NCI-H1105 treated with DMSO at 0.1 percent for 48 hours (cell line): ENCODE data around the gene ZNF423.
"Not testable (repeated sequence)": the region's sequence is repeated elsewhere in the genome, so short reads cannot be mapped to it uniquely, and the experiment has no call there.

Experiments used
- DNase-seq: peaks from one replicate; lab custom pipeline; 2025; lab: John Stamatoyannopoulos, UW

The ZNF423 gene

DNA sequence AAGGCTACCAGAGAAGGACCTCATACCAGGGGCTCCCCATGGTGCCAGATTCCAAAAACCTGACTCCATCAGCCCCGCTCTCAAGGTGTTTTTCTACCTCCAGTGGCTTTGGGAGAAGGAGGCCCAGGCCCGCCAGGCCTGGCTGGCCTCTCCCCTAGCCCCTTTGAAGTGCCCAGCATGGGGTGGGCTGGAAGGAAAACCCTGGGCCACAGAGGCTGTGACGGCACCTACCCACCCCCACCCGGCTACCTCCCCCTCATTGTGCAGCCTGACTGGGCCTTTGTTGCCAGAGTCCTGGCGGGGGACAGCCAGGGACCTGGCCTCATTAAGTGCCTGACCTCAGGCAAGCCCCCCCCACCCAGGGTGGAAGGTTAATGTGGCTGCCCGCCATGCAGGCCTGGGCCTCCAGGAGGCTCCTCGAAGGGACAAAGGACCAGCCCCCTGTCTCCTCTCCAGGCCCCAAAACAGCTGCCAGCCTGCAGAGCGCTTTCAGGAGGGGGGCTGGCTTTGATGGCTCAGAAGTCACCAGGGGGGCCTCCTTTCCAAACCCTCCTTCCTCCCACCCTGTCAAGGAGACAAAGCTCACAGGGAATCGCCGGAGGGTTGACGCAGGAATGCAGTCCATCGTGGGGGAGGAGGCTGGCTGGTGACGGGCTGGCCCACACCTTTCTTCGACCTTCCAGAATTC, 159.4 kb downstream of the ZNF423 start:
- DNase-seq: no peak

DNA sequence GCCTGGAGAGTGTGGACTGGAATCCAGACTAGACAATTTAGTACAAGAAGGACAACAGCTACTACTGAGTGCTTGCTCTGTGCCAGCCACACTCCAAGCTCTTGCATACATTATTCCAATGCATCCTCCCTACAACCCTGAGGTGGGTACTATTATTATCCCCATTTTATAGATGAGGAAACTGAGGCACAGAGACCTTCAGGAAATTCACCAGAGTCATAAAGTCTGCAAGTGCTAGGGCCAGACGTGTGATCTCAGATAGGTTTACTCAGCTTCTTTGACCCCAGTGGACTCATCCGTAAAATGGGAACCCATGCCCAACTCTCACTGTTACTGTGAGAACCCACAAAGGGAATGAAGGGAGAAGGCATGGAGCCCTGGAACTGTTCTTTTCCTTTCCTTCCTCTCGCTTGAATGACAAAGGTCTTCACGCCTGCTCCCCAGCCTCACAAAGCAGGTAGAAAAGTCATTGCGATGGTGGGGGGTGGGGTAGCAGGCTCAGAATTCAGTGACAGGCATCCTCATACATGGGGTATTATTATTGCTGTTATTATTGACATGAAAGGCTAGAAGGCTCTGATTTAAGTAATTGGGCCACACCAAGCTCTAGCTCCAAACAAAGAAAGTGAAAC, 160.0 kb downstream of the ZNF423 start:
- no peak for DNase-seq

DNA sequence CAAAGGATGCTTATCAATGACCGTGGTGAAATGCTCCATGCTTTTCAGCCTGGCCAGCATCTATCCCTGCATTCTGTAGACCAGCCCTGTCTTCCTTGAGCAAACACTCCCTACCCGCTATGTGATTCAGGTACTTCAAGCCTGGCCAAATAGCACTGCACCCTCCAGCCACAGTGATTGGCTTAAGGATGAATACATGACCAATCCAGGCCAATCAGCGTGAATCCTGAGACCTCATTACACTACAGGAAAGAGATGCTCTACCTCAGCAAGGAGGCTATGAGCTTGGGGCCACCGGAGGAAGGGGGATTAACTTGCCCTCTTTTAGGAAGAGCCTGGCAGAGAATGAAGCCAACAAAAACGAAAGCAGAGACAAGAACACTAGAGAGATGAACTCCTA, 162.5 kb downstream of the ZNF423 start:
- DNase-seq: no peak

DNA sequence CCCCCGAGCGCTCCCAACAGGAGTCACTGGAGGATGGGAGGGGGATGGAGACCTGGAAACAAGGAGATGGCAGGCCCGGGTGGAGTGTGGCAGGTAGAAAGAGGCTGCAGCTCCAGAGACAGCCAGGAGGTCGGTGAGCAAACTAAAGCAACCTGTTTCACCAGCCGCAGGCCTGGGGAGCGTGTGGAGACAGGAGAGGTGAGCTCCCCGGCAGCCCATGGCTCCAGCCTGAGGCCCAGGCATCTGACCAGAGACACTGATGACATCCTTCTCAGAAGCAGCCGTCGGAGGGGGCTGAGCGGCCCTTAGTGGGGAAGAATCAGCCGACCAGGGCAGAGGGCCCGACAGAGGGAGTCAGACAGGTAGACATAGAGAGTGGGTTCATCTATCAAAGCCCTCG, 165.1 kb downstream of the ZNF423 start:
- DNase-seq: no peak

DNA sequence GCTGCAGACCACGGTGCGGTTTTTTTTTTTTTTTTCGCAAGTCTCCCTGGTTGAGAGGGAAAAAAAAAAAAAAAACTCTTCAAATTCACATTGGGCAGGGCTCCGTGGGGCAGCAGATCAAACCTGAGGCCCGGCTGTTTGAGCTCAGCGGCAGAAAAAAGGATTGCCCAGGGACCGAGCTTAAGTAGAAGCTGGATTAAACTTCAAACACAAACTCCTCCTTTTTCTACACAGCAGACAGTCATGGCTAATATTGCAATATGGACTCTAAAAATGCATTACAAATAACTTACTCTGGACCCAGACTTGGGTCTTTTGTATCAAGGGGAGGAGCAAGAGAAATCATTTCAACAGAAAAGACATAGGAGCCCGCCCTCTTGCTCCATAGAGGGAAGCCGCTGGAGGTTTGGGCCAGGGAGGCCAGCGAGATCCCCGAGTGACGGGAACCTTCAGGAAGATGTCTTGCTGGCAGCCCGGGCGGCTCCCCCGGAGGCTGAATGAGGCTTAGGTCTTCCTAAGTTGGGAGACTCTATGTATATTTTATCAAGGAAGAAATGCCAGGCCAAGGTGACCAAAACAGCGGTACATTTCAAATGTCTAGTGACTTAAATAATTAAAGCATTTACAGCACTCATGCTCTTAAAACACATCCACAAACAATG, 167.7 kb downstream of the ZNF423 start:
- no peak for DNase-seq

DNA sequence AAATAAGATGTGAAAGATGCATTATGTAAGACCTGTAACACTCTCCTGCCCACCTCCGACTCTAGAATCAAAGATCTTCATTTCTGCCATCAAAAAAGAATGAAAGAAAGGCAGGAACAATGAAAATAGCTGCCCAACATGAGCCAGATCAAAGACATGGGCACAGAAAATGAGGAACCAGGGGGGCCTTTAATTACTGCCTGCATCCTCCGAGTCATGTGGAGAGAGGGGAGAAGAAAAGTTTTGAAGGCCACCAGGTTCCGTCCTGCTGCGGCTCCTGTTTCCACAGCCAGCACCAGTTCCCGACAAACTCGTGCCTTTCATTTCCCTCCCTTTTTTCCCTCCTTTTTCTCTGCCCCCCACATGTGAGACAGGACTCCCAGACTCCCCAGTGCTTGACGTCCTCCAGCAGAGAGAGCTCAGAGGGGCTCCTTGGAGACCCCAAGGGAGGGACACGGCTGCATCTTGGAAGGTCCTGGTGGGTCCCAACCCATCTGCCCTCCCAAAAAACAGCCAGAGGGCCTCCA, 168.4 kb downstream of the ZNF423 start:
- DNase-seq: no peak

DNA sequence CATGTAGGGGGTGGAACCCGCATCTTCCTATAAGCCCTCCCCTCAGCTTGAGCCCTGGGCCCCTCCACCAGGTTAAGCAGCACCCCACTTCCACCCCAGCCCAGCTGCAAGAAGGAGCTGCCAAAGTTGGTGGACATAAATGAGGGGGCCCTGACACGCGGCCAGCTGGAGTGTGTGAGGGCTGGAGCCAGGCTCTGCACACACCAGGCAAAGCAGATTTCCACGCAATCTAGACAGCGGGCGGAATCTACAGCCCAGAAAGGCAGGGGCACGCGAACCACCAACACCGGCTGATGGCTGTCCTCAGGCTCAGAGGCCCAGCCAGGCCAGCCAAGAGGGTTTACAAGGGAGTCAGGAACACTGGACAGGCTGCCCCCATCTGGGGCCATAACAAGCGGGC, 171.2 kb downstream of the ZNF423 start:
- DNase-seq: no peak

DNA sequence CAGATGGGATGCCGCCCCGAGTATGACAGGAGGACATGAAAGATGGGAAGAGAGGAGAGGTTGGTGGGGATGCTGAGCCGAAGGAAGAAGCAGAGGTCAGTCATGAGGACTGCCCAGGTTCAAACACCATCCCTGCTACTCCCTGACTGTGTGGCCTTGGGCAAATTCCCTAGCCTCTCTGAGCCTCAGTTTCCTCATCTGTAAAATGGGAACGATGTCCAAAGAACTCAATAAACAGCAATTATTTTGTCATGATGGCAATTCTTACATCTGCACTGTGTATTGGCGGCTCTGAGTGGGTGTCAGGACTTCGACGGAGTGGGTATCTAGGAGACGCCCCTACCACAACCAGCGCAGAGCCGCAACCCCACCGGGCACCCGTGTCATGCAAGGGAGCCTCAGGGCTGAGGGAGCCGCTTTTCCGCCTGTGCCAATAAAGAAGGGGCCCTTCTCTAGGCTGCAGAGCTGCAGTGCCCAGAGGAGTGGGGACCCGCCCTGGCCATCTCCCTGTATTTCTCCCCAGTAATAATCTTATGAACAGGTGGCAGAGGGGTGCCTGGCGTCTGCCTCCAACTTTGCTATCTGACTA, 173.2 kb downstream of the ZNF423 start:
- no peak for DNase-seq

DNA sequence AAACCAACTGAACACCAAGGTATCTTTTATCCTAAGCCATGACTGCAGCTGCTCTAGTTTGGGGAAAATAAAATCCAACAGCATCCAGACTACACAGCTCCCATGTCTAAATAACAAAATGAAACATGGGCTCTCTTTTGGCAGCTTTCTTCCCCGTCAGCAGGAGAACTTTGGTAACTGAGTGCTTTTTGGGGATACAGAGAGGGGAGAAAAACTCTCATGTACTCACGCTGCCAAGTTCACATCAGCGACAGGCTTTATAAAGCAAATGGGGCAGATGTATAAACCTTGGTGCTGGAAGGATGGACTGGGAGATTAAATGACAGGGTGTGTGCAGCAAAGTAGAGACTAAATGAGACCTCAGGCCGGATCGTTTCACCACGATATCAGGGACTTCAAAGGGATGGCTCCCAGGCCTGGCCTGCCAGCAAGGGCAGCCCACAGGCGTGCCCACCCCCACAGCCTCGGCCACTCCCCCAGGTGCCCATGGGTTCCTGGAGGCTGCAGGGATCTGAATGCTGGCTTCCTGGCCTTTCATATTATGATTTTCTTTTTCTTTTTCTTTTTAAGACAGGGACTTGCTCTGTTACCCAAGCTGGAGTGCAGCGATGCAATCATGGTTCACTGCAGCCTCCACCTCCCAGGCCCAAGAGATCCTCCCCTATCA, 174.6 kb downstream of the ZNF423 start:
- DNase-seq: no peak

DNA sequence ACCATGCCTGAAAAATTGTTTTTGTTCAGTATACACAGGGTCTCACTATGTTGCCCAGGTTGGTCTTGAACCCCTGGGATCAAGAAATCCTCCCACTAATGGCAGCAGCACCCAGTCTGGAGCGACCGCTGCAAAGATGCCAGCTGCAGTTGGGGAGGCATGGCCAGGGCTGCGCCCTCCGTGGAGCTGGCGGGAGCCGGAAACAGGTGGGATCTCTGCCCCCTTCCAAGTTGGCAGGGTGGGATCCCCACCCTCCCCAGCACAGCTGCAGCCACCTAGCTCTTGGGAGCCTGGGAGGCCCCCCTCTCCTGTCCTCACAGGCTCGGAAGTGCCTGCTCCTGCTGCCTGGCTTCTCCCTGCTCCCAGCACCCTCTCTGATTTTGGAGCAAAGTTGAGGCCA, 176.8 kb downstream of the ZNF423 start:
- no peak for DNase-seq

DNA sequence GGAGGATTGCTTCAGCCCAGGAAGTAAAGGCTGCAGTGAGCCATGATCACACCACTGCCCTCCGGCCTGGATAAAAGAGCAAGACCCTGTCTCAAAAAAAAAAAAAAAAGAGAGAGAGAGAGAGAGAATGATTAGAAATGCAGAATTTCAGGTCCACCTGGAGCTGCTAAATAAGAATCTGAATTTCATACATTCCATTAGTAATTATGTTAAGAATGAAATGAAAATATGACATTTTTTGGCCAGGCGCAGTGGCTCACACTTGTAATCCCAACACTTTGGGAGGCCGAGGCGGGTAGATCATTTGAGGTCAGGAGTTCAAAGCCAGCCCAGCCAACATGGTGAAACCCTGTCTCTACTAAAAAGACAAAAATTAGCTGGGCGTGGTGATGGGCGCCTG, 178.3 kb downstream of the ZNF423 start:
- DNase-seq: not testable (repeated sequence)

DNA sequence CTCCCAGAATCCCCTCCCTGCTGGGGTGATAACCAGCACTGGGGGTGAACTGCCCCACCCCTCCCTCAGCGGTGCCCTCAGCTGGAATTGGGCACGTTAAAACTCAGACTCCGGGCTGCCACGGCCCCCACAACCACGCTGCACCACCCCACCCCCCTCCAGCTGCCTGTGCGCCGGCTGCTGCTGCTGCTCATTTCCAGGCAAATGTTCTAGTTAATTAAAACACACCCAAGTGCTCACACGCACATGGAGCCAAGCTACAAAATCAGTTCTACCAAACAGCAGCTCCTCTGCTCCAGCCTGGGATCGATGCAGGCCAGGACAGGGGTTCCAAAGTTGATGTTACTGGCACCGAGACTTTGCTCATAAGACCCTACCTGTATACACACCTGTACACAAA, 180.5 kb downstream of the ZNF423 start:
- no peak for DNase-seq

DNA sequence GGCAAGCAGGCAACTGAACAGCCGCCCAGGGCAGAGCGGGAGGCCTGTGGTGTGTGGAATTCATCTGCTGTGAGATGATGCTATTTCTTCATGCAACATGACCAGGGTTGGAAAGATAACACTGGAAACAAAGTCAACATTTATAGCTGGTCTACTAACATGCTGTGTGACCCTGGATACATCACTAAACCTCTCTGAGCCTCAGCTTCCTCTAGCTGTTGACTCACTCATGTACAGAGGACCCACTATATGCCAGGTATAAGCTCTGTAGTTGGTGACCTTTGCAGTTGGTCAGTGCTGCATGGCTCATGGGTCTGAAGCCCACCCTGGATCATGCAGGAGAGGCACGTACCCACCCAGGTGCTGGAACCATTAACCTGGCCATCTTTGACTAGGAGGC, 180.9 kb downstream of the ZNF423 start:
- DNase-seq: no peak

DNA sequence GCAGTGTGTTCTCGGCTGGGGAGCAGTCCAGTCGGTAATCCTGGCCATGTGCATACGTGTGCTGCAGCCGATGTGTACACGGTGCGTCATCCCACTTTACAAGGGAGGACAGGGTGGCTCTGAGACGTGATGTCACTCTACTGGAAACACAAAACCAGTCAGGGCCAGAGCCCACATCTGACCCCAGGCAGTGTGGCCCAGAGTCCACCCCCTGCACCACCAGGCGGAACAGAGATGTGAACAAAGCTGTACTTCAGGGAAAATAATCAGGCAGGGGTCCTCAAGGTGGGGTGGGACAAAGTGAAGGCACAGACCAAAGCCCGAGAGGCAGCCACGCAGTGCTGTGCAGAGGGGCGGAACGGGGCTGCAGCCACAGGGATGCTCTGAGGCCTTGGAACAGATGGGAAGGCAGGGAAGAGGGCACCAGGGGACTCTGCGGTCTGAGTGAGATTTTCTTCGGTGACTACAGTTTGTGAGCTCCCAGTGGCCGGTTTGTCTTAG, 181.5 kb downstream of the ZNF423 start:
- DNase-seq: no peak

DNA sequence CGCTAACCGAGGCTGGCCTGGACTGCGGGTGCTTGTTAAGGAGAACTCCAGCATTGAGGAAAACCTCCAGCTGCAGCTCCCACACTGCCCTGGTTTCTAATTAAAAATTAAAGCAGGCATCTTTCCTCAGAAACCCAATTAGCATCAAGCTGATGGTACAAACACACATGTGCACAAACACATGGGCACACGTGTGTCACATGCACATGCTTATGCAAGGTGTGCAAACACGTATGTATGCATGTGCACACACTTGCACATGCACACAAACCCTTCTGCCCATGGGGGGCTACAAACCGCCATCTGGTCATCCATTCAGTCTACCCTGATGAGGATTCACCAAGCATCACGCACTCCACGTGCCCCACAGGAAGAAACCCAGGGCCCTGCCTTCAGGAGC, 182.5 kb downstream of the ZNF423 start:
- no peak for DNase-seq

DNA sequence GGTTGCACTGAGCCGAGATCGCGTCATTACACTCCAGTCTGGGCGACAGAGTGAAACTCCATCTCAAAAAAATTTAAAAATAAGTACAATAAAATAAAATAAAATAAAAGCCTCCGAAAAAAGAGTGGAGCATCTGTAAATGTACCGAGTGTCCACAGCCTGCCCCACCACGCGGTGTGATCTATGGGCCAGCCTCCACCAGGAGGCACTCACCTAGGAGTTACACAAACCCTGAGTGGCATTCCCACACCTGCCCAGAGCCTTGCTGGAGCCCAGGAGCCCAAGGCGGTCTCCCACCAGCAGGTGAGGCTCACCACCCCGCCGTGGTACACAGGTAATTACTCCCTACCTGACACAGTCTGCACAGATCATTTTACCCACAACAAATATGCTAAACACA, 183.2 kb downstream of the ZNF423 start:
- no peak for DNase-seq

DNA sequence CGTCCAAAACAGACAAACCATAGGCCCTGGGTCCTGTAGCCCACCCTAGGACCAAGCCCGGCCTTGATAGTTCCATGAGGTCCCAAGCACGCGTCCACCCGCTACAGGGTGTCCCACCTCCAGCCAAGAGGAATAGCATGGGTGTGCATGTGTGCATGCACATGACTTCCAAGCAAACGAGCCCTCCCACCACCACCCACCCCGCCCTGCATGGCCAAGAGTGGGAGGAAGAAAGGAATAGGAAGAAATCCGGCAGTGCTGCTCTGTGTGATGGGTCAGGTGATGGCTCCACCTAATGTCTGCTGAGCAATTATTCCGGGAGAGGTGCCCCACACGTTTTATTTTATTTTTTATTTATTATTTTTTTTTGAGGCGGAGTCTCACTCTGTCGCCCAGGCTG, 184.6 kb downstream of the ZNF423 start:
- DNase-seq: no peak

DNA sequence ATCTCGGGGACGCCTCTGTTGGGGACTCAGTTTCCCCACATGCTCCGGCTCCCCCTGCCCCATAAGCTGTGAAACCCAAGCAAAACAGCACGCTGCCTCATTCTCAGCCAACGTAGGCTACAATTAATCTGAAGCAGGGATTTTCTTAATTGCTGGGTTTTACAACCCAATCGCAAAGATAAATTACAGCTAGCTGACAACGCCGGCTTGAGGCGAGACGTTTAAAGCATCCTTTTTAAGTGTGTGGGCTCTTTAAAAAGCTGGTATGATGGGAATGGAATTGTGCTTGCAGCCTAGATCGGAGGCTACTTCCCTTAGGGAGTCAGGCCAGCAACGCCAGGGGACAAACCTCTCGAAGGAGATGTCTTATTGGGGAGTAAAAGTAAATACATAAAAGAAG, 185.3 kb downstream of the ZNF423 start:
- no peak for DNase-seq

DNA sequence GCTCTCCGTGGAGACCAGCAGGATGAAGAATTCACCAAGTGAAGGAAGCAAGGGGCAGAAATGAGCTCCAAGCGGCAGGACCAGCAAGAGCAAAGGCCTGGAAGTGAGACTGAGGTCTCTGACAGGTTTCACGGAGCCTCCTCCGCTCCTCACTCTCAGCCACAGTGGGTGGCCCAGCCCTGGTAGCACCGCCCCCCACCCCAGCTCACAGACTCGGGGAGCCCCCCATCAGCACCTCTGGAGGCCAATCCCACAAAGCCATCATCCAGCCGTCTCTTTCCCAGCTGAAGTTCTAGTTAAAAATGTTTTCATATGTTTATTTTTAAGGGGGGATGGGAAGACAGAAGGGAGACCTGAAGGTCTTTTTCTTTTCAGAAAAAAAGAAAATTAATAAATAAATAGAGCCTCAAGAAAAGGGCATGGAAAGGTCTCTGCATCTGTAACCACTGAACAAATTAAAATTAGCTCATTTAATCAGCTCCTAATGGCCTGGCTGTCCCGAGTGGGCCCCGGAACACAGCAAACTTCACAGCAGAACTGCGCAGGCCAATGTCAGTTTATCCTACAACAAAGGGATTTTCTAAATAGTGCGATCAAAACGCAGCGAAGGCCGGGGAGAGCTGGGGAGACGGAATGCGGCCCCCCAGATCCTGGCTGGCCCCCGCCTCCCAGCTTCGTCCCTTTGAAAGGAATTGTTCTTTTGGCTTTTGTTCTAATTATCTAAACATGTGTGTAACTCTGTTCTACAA, 190.3 kb downstream of the ZNF423 start:
- no peak for DNase-seq

DNA sequence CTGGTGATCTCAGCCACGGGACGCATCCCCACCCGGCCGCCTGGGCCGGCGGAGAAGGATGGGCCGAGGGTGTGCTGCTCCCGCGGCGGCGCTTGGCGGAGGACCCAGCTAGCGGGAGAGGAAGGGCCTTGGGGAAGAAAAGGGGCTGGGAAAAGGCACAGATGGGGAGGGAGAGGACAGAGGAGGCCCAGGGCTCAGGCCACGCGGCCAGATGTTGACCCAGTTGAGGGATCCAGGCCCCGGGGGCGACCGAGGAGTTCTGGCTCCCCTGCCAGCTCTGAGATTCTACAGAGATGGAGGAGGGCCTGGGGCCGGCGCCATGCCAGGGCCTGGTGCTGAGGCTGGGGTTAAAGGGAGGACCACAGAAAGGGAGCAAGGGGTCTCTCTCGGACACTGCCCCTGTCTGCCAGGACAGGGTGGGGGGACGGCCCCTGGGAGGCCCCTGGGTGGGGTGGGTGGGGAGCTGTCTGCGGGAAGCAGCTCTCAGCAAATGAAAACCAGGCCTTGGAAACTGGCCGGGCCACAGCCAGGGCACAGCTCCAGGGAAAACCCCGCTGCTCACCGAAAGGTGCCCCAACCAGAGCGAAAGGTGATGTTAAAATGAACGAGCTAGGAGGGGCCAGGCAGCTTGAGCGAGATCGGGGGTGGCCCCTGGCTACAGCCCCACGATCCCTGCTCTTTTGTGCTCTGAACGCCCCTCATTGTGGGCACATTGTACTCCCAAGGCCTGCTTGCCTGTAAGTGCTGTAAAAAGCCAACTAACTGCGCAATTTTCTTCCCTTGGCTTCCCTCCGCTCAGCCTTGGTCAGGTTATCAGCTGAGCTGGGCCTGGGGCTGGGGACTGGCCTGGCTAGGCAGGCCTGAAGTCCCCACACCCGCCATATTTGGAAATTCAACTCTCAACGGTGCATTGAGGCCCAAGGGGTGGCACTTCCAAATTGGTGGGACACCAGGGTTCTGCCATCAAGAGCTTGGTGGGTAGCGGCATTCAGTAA, 191.4 kb downstream of the ZNF423 start:
- no peak for DNase-seq
